ENCODE results near the gene MED16.
"Not testable (repeated sequence)": the region's sequence is repeated elsewhere in the genome, so short reads cannot be mapped to it uniquely, and the experiment has no call there.

MED16 gene

GRCh38 chr19:855142-855541 lies 37.8 kb downstream of the MED16 start:
- no peaks in the 10 kb centered on the region for H3K27me3 ChIP-seq (ENCODE audit: insufficient read depth, low read length, poor library complexity)
- ATAC-seq (ENCODE audit: insufficient read depth, low read depth) (no peak), DNase-seq (no peak)
- no peaks in the 10 kb centered on the region for H3K9me3 ChIP-seq (ENCODE audit: insufficient read depth, low read length, severe bottlenecking)
- H3K9ac ChIP-seq (ENCODE audit: low read depth, low read length): no peak overlapping the region
- H2AFZ ChIP-seq (ENCODE audit: low read depth, low read length): no peak overlapping the region
- H3K4me1 ChIP-seq (ENCODE audit: insufficient read depth, low read length): no peaks in the 10 kb centered on the region
- no peak overlapping the region for H3K27ac ChIP-seq (ENCODE audit: low read length)
- TF ChIP-seq EZH2 (IDR thresholded peaks at IDR 0.05; ENCODE audit: borderline replicate concordance, low read depth, low read length, severe bottlenecking): no peak
- no peaks in the 10 kb centered on the region for H4K20me1 ChIP-seq (ENCODE audit: insufficient read depth, low read length)
- H3K4me3 ChIP-seq (ENCODE audit: low read depth in 1 of 2, low read length in 2 of 2): no peak overlapping the region
- H3K4me2 ChIP-seq (ENCODE audit: insufficient read depth, low read length): no peak overlapping the region
- H3K79me2 ChIP-seq (ENCODE audit: insufficient read depth, low read length): no peaks in the 10 kb centered on the region
- H3K36me3 ChIP-seq (ENCODE audit: insufficient read depth, low read length): no peaks in the 10 kb centered on the region

- no peaks in the 10 kb centered on the region for H4K20me1 ChIP-seq (ENCODE audit: insufficient read depth, low read length)
- no peak overlapping the region for H2AFZ ChIP-seq (ENCODE audit: low read depth, low read length)
- DNase-seq (no peak), ATAC-seq (ENCODE audit: insufficient read depth, low read depth) (no peak)
- no peaks in the 10 kb centered on the region for H3K27me3 ChIP-seq (ENCODE audit: insufficient read depth, low read length, poor library complexity)
- no peaks in the 10 kb centered on the region for H3K4me1 ChIP-seq (ENCODE audit: insufficient read depth, low read length)
- H3K9ac ChIP-seq (ENCODE audit: low read depth, low read length): no peak overlapping the region
- TF ChIP-seq CTCF (IDR thresholded peaks at IDR 0.05; ENCODE audit: borderline replicate concordance, extremely low read depth, low read length, poor library complexity, severe bottlenecking) (no peak), EZH2 (IDR thresholded peaks at IDR 0.05; ENCODE audit: borderline replicate concordance, low read depth, low read length, severe bottlenecking) (no peak)
- no peak overlapping the region for H3K4me3 ChIP-seq (ENCODE audit: low read depth in 1 of 2, low read length in 2 of 2)
- no peak overlapping the region for H3K27ac ChIP-seq (ENCODE audit: low read length)
- H3K4me2 ChIP-seq (ENCODE audit: insufficient read depth, low read length): no peak overlapping the region
- H3K36me3 ChIP-seq (ENCODE audit: insufficient read depth, low read length): no peaks in the 10 kb centered on the region
- no peaks in the 10 kb centered on the region for H3K9me3 ChIP-seq (ENCODE audit: insufficient read depth, low read length, severe bottlenecking)
- no peaks in the 10 kb centered on the region for H3K79me2 ChIP-seq (ENCODE audit: insufficient read depth, low read length)
Measured at GRCh38 chr19:854549-854948, 38.4 kb downstream of the MED16 start.

GRCh38 chr19:853614-854220 lies 39.3 kb downstream of the MED16 start:
- not testable (repeated sequence) for H3K4me1 ChIP-seq (ENCODE audit: insufficient read depth, low read length); H3K9ac ChIP-seq (ENCODE audit: low read depth, low read length); H3K27ac ChIP-seq (ENCODE audit: low read length); H3K27me3 ChIP-seq (ENCODE audit: insufficient read depth, low read length, poor library complexity); H3K4me2 ChIP-seq (ENCODE audit: insufficient read depth, low read length); ATAC-seq (ENCODE audit: insufficient read depth, low read depth); H4K20me1 ChIP-seq (ENCODE audit: insufficient read depth, low read length); H3K9me3 ChIP-seq (ENCODE audit: insufficient read depth, low read length, severe bottlenecking); H3K79me2 ChIP-seq (ENCODE audit: insufficient read depth, low read length); H3K36me3 ChIP-seq (ENCODE audit: insufficient read depth, low read length); H3K4me3 ChIP-seq (ENCODE audit: low read depth in 1 of 2, low read length in 2 of 2); H2AFZ ChIP-seq (ENCODE audit: low read depth, low read length); DNase-seq

- no peaks in the 10 kb centered on the region for H3K4me1 ChIP-seq (ENCODE audit: insufficient read depth, low read length)
- no peaks in the 10 kb centered on the region for H4K20me1 ChIP-seq (ENCODE audit: insufficient read depth, low read length)
- no peak overlapping the region for H2AFZ ChIP-seq (ENCODE audit: low read depth, low read length)
- no peak overlapping the region for H3K4me2 ChIP-seq (ENCODE audit: insufficient read depth, low read length)
- H3K9me3 ChIP-seq (ENCODE audit: insufficient read depth, low read length, severe bottlenecking): no peaks in the 10 kb centered on the region
- no peaks in the 10 kb centered on the region for H3K27me3 ChIP-seq (ENCODE audit: insufficient read depth, low read length, poor library complexity)
- ATAC-seq (ENCODE audit: insufficient read depth, low read depth) (no peak), DNase-seq (no peak)
- no peaks in the 10 kb centered on the region for H3K79me2 ChIP-seq (ENCODE audit: insufficient read depth, low read length)
- H3K36me3 ChIP-seq (ENCODE audit: insufficient read depth, low read length): no peaks in the 10 kb centered on the region
- H3K27ac ChIP-seq (ENCODE audit: low read length): no peak overlapping the region
- TF ChIP-seq EZH2 (IDR thresholded peaks at IDR 0.05; ENCODE audit: borderline replicate concordance, low read depth, low read length, severe bottlenecking) (no peak), CTCF (IDR thresholded peaks at IDR 0.05; ENCODE audit: borderline replicate concordance, extremely low read depth, low read length, poor library complexity, severe bottlenecking) (no peak)
- H3K4me3 ChIP-seq (ENCODE audit: low read depth in 1 of 2, low read length in 2 of 2): no peak overlapping the region
- no peak overlapping the region for H3K9ac ChIP-seq (ENCODE audit: low read depth, low read length)
Measured at GRCh38 chr19:853014-853585, 39.9 kb downstream of the MED16 start.
